Activated CD8-positive, alpha-beta memory T cell treated with anti-CD3 and anti-CD28 coated beads for 48 hours (primary cell): ENCODE data around the gene ARAF.
"Not testable (repeated sequence)": the region's sequence is repeated elsewhere in the genome, so short reads cannot be mapped to it uniquely, and the experiment has no call there.

ENCODE experiments used
- DNase-seq, 3 experiments: peaks; one replicate each; pipeline ENCODE4 v3.0.0-alpha.2; 2020; ENCODE audit warnings: low read depth in 2 of 3, low spot score in 2 of 3

The ARAF gene

DNA sequence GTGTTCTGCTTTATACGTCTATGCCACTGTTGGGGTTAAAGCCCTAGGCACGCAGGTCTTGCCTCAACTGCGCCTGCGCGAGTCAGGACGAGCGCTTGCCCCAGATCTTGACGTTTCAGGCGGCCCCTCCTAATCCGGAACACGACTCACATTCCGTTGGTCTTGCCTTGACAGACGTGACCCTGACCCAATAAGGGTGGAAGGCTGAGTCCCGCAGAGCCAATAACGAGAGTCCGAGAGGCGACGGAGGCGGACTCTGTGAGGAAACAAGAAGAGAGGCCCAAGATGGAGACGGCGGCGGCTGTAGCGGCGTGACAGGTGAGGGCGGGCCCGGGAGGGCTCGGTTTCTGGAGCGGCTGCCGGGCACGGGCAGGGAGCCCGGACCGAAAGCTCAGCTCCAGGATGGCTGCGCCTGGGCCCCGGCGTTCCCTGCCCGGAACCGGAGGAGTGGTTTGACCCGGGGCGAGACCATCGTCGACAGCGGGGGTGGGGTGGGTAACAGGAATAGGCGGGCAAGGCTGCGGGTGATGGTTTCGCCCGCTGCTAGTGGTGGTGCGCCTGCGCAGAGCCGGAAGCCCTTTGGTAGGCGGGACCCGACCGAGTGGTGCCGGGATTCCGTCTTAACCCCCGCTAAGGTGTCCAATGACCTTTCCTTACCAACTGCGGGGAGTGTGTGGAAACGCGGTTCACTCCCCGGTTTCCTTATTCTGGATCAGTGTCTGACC lies at the start of gene ARAF:
ARAF (plus strand) TSS at position 272 of the 725 bp plus-strand sequence. CDS start 1,763 bp downstream, outside the sequence.
- peak; percentile 74 to 86 (median 75) for DNase-seq

GRCh38 chrX:47512383-47512782 lies 48.6 kb upstream of the ARAF start:
- DNase-seq = not testable (repeated sequence)

DNA sequence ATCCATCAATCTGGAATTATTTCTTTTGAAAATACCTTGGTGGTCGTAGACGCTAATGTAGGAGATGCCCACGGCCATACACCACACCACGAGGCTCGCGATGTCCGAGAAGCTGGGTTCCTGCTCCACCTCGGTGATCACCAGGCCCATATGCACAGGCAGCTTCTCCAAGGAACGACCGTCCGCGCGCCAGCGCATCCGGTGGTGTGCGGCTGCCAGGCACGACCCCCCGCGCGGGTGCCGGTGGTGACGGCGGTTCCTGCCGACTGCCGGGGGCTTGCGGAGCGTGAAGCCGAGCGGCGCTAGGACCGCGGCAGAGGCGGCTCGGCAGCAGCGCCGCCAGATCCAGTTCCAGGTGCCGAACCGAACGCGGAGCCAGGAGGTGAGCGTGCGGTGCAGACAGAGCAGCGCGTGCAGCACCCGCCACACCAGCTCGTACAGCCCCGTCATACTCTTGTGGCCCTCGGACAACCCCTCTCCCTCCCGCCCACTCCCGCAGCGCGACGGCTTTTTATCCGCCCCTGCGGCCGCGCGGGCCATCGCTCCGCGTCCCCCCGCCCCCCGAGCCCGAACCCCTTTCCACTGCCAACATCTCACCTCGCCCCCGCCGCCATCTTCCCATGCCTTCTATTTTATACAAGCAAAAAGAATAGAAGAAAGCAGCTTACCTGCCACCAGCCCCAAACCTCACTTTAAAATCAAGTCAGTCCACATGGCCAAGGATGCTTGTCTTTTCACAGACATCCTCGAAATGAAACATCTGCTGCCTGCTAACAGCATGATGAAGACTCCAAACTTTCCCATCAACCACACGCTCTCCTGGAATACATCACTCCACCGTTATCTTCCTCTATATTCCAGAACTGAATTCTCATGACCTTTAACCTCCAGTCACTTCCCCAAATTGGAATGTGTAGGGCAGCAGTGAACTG lies 47.7 kb upstream of the ARAF start:
- DNase-seq = peak in 1 of 3 experiments; percentile 0

DNA sequence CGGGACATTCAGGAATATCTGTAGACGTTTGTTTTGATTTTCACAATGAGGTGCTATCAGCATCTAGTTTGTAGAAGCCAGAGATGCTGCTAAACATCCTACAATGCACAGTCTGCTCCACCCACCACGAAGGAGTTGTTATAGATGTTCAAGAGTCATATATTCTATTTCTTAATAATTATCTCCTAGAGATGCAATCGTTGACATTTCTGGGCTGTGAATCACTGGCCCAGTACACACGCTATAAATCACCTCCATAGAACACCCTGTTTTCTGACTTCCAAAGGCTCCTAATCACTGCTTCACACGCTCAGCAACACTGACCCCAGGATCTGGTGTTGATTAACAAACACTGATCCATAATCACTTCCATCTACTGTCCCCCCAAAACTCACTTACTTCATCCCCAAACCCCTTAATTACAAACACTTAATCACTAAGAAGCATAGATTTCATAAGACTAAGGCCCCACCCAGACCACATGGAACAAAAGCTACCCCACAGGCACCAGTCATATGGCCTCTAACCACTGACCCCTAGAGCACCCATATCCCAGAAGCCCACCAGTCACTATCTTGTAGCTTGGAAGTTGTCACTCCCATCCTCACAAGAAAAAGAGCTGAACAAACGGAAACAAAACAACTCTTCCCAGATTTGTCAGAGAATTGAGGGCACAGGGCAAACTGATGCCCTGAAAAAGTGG lies 46.3 kb upstream of the ARAF start:
- no peak for DNase-seq

- DNase-seq = no peak
Observed at GRCh38 chrX:47515941-47516665, 44.9 kb upstream of the ARAF start.

- no peak for DNase-seq
Observed at GRCh38 chrX:47518144-47518543, 42.9 kb upstream of the ARAF start.

DNA sequence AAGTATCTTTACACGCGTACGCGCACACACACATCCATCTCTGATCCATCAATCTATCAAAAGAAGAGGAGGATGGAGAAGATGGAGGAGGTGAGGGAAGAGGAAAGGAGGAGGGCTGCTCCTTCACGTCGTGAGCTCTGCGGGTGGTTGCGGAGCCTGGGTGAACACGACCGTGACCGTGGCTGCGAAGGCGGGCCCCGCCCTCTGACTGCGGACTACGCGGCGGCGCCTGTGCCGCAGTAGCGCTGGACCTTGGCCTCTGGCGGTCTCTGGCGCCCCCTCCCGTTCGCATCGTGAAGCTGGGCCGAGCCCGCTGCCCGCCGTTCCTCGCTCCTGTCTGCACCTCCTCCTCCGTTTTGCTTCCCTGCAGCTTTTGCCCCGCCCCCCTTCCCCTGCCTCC lies 37.7 kb upstream of the ARAF start:
- peak; percentile 52 to 66 (median 66) for DNase-seq

DNA sequence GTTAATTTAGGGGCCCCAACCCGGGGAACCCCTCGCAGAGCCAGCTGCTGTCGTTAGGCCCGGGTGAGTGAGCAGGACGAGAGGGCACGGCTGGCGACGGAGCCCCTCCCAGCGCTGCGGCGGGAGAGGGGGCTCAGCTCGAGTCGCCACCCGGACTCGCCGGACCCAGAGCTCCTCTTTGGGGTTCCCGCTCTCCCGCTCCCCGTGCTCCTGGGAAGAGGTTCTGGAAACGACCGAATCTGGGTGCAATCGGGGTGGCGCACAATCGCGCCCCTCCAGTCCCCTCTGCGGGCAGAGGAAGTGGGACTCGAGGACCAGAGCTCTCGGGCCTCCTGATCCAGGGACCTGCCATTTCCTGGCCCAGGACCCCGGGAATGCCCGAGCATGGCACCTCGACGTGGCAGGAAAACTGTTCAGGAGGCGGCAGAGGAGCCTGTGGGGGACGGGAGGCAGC lies 37.3 kb upstream of the ARAF start:
- no peak for DNase-seq

- DNase-seq = no peak
Observed at GRCh38 chrX:47529548-47529947, 31.5 kb upstream of the ARAF start.

- no peak for DNase-seq
Observed at GRCh38 chrX:47530049-47530448, 31.0 kb upstream of the ARAF start.

- DNase-seq = no peak
Observed at GRCh38 chrX:47539860-47540259, 21.1 kb upstream of the ARAF start.

DNA sequence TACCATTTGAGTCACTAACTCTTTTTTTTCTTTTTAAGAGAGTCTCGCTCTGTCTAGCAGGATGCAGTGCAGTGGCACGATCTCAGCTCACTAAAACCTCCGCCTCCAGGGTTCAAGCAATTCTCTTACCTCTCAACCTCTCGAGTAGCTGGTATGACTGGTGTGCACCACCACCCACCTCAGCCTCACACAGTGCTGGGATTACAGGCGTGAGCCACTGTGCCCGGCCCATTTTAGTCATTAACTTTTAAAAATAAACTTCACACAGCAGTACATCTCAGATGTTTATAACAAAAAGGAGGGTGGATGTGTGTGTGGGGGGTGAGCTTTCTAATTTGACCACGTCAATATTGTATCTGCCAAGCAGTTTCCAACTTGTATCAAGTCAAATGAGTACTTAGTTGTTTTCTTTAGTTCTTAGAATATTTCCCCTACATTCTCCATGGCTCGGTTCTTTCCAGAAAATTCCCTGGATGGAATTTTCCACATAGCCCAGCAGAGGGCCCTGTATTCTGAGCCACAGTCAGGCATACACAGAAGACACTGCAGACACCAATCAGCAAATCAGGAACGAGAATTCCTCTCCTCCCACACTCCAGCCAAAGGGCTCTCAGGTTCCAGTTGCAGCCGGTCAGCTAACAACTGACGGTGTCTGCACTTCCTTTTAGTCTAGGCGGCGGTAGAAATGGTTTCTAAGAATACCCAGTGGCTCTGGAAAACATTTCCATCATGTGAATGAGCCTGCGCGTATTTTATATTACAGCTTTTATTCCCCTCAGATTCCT lies 20.1 kb upstream of the ARAF start:
- no peak for DNase-seq

- DNase-seq = no peak
Observed at GRCh38 chrX:47543496-47543895, 17.5 kb upstream of the ARAF start.

- DNase-seq = peak; percentile 23 to 52 (median 48)
Observed at GRCh38 chrX:47556045-47556623, 4.9 kb upstream of the ARAF start.

DNA sequence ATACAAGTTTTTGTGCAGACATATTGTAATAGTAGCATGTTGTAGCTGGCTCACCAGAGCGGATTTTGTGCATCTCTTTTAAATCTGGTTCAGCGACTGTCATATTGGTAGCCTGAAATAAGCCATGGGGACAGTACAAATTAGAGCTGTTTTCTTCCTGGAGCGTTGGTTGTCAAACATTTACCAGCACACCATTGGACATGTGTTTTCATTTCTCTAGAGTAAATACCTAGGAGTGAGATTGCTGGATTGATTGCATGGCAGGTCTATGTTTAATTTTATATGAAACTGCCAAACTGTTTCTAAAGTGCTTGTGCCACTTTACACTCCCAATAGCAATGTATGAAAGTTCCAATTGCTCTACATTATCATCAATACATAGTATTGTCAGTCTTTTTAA lies 2.6 kb upstream of the ARAF start:
- DNase-seq = no peak

DNA sequence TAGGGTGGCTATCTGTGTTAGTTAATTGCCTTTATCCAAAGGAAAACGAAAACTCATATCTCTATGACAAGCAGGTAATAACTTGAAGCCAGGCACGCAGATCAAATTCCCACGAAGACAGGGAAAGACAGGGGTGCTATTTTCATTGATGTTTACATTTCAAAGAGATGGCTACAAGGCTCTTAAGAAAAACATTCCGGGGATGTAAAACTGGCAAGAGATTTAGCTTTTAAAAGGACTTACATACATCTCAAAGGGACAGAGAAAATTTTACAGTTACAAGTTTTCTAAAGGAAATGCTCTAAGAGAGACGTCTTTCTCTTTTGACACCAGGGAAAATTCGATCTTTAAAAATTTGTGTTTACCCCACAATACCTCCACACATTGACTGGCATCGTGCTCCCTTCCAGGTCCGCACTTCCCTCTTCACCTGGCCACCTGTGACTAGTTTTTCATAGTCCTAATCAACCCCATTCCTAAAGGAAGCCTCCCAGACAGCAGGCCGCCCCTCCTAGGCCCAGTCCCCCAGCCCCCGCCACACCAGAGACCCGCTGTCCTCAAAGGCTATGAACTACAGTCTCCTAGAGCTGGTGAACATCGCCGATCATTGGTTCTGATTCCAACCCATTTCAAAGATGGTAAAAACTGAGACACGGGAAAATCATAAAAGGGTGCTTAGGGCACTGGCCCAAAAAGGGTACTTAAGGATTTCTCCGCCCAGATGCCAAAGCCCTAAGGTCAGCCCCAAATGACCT lies 649 bp upstream of the ARAF start:
- no peak for DNase-seq

GRCh38 chrX:47561659-47562151 lies 700 bp downstream of the ARAF start:
- DNase-seq = no peak

DNA sequence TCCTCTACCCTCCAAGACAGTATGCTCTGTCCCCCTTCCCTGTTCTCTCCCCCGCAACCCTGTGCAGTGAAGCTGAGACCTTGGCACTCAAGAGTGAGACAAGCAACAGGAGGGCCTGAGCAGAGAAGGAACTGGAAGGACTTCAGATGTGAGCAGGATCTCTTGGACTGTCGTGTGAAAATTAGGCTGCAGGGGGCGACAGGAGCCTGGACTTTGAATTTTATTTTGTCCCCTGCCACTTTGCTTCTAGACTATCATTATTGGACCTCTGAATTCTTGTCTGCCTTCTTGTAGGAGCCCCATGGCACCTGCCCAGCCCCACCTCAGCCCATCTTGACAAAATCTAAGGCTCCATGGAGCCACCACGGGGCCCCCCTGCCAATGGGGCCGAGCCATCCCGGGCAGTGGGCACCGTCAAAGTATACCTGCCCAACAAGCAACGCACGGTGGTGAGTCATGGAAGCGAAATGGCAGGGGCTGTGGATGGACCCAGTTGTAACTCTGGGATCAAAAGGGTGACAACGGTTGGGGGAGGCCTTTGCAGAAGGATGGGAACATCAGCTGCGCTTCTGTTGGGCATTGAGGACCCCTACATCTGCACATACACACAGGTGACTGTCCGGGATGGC lies 1.7 kb downstream of the ARAF start:
- no peak for DNase-seq
